ENCODE results near the gene SSBP4. TPM values are rescaled to one million over a fixed set of nuclear protein-coding genes. Genes with fewer than 3 reads are reported as not detected.
A peak's percentile ranks its signal among the peaks of the same experiment; 100 is the strongest.

The SSBP4 gene
- total RNA-seq, 1 donor from 2014 or later = 119 TPM

- no peak for TF ChIP-seq CTCF (conservative IDR thresholded peaks at IDR 0.05; ENCODE audit: low read depth, low read length)
- H3K4me3 ChIP-seq (ENCODE audit: low read depth, low read length) = no peak overlapping the region
- DNase-seq (ENCODE audit: low read depth) = no peak
Observed at GRCh38 chr19:18466354-18466753, 47.2 kb downstream of the SSBP4 start.

- no peak for DNase-seq (ENCODE audit: low read depth)
- no peak for TF ChIP-seq CTCF (conservative IDR thresholded peaks at IDR 0.05; ENCODE audit: low read depth, low read length)
- H3K4me3 ChIP-seq (ENCODE audit: low read depth, low read length) = no peak overlapping the region
Observed at GRCh38 chr19:18467978-18468377, 48.8 kb downstream of the SSBP4 start.

GRCh38 chr19:18468517-18468916 lies 49.3 kb downstream of the SSBP4 start:
- DNase-seq (ENCODE audit: low read depth) = no peak
- TF ChIP-seq CTCF (conservative IDR thresholded peaks at IDR 0.05; ENCODE audit: low read depth, low read length) = no peak
- no peak overlapping the region for H3K4me3 ChIP-seq (ENCODE audit: low read depth, low read length)

GRCh38 chr19:18469069-18469846 lies 50.1 kb downstream of the SSBP4 start:
- DNase-seq (ENCODE audit: low read depth) = peak; percentile 43

GRCh38 chr19:18470787-18471186 lies 51.6 kb downstream of the SSBP4 start:
- H3K4me3 ChIP-seq (ENCODE audit: low read depth, low read length) = no peak overlapping the region
- DNase-seq (ENCODE audit: low read depth) = no peak
- no peak for TF ChIP-seq CTCF (conservative IDR thresholded peaks at IDR 0.05; ENCODE audit: low read depth, low read length)

More at GRCh38 chr19:18469069-18469846, 50.1 kb downstream of the SSBP4 start:
- TF ChIP-seq CTCF (conservative IDR thresholded peaks at IDR 0.05; ENCODE audit: low read depth, low read length) = peak; percentile 93
- peak overlapping the region; percentile 43 for H3K4me3 ChIP-seq (ENCODE audit: low read depth, low read length)

GRCh38 chr19:18473003-18473705 lies 54.0 kb downstream of the SSBP4 start:
- no peak overlapping the region for H3K4me3 ChIP-seq (ENCODE audit: low read depth, low read length)
- no peak for DNase-seq (ENCODE audit: low read depth)
- no peak for TF ChIP-seq CTCF (conservative IDR thresholded peaks at IDR 0.05; ENCODE audit: low read depth, low read length)

Data from epithelial cell of proximal tubule (primary cell).